ENCODE results near the gene UTP18.

The UTP18 gene

GRCh38 chr17:51231999-51232398 lies 28.3 kb upstream of the UTP18 start:
- Histone ChIP-seq H3K4me1 (ENCODE audit: insufficient read depth, low read length, poor library complexity, severe bottlenecking) (peaks cover 5% of the 10 kb centered on the region), H3K4me3 (ENCODE audit: low read length, poor library complexity, severe bottlenecking) (no peak overlapping the region)

GRCh38 chr17:51234162-51234561 lies 26.2 kb upstream of the UTP18 start:
- no peak overlapping the region for H3K4me3 ChIP-seq (ENCODE audit: low read length, poor library complexity, severe bottlenecking)
- no peaks in the 10 kb centered on the region for H3K9me3 ChIP-seq (ENCODE audit: insufficient read depth, low read depth, low read length)
- TF ChIP-seq EZH2phosphoT487 (IDR thresholded peaks at IDR 0.05; ENCODE audit: borderline replicate concordance), result no peak
- TF ChIP-seq, protein P1, sequence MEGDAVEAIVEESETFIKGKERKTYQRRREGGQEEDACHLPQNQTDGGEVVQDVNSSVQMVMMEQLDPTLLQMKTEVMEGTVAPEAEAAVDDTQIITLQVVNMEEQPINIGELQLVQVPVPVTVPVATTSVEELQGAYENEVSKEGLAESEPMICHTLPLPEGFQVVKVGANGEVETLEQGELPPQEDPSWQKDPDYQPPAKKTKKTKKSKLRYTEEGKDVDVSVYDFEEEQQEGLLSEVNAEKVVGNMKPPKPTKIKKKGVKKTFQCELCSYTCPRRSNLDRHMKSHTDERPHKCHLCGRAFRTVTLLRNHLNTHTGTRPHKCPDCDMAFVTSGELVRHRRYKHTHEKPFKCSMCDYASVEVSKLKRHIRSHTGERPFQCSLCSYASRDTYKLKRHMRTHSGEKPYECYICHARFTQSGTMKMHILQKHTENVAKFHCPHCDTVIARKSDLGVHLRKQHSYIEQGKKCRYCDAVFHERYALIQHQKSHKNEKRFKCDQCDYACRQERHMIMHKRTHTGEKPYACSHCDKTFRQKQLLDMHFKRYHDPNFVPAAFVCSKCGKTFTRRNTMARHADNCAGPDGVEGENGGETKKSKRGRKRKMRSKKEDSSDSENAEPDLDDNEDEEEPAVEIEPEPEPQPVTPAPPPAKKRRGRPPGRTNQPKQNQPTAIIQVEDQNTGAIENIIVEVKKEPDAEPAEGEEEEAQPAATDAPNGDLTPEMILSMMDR (conservative IDR thresholded peaks at IDR 0.05; ENCODE audit: low read length), result no peak
- no peak overlapping the region for H3K4me2 ChIP-seq (ENCODE audit: low read depth, low read length, poor library complexity, severe bottlenecking)
- H3K4me1 ChIP-seq (ENCODE audit: insufficient read depth, low read length, poor library complexity, severe bottlenecking), result peaks cover 18% of the 10 kb centered on the region
- no peak overlapping the region for H2AFZ ChIP-seq (ENCODE audit: low read length)
- 0 out of 2 replicates have a peak, but pooled peaks cover 3% of the 10 kb centered on the region for H3F3A ChIP-seq (ENCODE audit: low read depth)
- peaks cover 25% of the 10 kb centered on the region for H4K20me1 ChIP-seq (ENCODE audit: insufficient read depth, low read length, poor library complexity, severe bottlenecking)
- no peak overlapping the region for H3K9ac ChIP-seq (ENCODE audit: low read depth, low read length, poor library complexity, severe bottlenecking)
- H3K27me3 ChIP-seq (ENCODE audit: insufficient read depth, low read length, poor library complexity, severe bottlenecking), result no peaks in the 10 kb centered on the region
- H3K36me3 ChIP-seq (ENCODE audit: insufficient read depth, low read length), result no peaks in the 10 kb centered on the region; the same call in 1 of the 2 replicates
- H3K9me2 ChIP-seq (replicated peaks; ENCODE audit: low read depth, low read length), result no peaks in the 10 kb centered on the region
- peaks cover 83% of the 10 kb centered on the region for H3K79me2 ChIP-seq (ENCODE audit: insufficient read depth, low read length)

More at GRCh38 chr17:51231999-51232398, 28.3 kb upstream of the UTP18 start:
- Histone ChIP-seq H3K27me3 (ENCODE audit: insufficient read depth, low read length, poor library complexity, severe bottlenecking) (no peaks in the 10 kb centered on the region), H3K79me2 (ENCODE audit: insufficient read depth, low read length) (peaks cover 89% of the 10 kb centered on the region), H3F3A (ENCODE audit: low read depth) (no peaks in the 10 kb centered on the region), H4K20me1 (ENCODE audit: insufficient read depth, low read length, poor library complexity, severe bottlenecking) (peaks cover 20% of the 10 kb centered on the region), H3K9ac (ENCODE audit: low read depth, low read length, poor library complexity, severe bottlenecking) (no peak overlapping the region), H3K36me3 (ENCODE audit: insufficient read depth, low read length) (no peaks in the 10 kb centered on the region; the same call in 1 of the 2 replicates), H2AFZ (ENCODE audit: low read length) (no peak overlapping the region), H3K4me2 (ENCODE audit: low read depth, low read length, poor library complexity, severe bottlenecking) (no peak overlapping the region), H3K9me3 (ENCODE audit: insufficient read depth, low read depth, low read length) (no peaks in the 10 kb centered on the region), H3K9me2 (replicated peaks; ENCODE audit: low read depth, low read length) (no peaks in the 10 kb centered on the region)
- TF ChIP-seq, protein P1 (conservative IDR thresholded peaks at IDR 0.05; ENCODE audit: low read length), result no peak
- no peak for TF ChIP-seq EZH2phosphoT487 (IDR thresholded peaks at IDR 0.05; ENCODE audit: borderline replicate concordance)

DNA sequence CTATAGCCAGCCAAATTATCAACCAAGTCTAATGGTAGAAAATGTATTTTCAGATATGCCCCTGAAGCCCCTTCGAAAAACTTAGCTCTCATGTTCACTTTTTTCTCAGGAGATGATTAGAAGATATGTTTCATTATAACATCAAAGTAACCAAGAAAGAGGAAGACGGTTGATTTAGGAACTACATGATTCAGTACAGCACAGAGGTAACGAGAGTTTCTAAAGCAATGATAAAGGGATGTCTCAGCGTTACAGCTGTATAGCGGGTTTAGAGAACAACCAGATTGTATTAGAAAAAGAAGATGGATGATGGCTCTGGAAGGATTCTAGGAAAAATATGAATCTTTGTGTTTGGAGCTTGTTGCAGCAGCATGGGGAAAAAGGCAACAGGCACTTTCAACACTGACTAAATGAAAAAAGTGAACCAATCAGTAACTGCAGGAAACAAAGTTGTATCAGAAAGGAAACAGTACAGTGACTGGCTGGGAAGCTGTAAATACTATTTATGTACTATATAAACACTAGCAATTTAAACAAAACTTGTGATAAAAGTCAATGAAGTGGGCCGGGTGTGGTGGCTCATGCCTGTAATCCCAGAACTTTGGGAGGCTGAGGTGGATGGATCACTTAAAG lies 22.0 kb upstream of the UTP18 start:
- no peaks in the 10 kb centered on the region for H3K9me2 ChIP-seq (replicated peaks; ENCODE audit: low read depth, low read length)
- H3K79me2 ChIP-seq (ENCODE audit: insufficient read depth, low read length), result peaks cover 48% of the 10 kb centered on the region
- no peaks in the 10 kb centered on the region for H3K27me3 ChIP-seq (ENCODE audit: insufficient read depth, low read length, poor library complexity, severe bottlenecking)
- no peaks in the 10 kb centered on the region for H3K36me3 ChIP-seq (ENCODE audit: insufficient read depth, low read length)
- 0 out of 2 replicates have a peak, but pooled peaks cover 3% of the 10 kb centered on the region for H3F3A ChIP-seq (ENCODE audit: low read depth)
- peak overlapping the region; percentile 22 for H3K9ac ChIP-seq (ENCODE audit: low read depth, low read length, poor library complexity, severe bottlenecking)
- no peaks in the 10 kb centered on the region for H3K9me3 ChIP-seq (ENCODE audit: insufficient read depth, low read depth, low read length)
- TF ChIP-seq, protein P1 (conservative IDR thresholded peaks at IDR 0.05; ENCODE audit: low read length), result no peak
- TF ChIP-seq EZH2phosphoT487 (IDR thresholded peaks at IDR 0.05; ENCODE audit: borderline replicate concordance), result no peak
- peak overlapping the region; percentile 63 for H3K4me2 ChIP-seq (ENCODE audit: low read depth, low read length, poor library complexity, severe bottlenecking)
- H3K4me3 ChIP-seq (ENCODE audit: low read length, poor library complexity, severe bottlenecking), result peak overlapping the region; percentile 29
- no peak overlapping the region for H2AFZ ChIP-seq (ENCODE audit: low read length)
- H3K4me1 ChIP-seq (ENCODE audit: insufficient read depth, low read length, poor library complexity, severe bottlenecking), result peaks cover 22% of the 10 kb centered on the region
- peaks cover 10% of the 10 kb centered on the region for H4K20me1 ChIP-seq (ENCODE audit: insufficient read depth, low read length, poor library complexity, severe bottlenecking)
